Liver (tissue), 9 donors: Measurements from ENCODE around the gene DNAI1. TPM values are rescaled to one million over a fixed set of nuclear protein-coding genes. Genes with fewer than 3 reads are reported as not detected.

Experiments used
- DNase-seq: peaks from one replicate; pipeline ENCODE4 v3.0.0-alpha.2; 2017; ENCODE audit warnings: low spot score
- H3K27ac ChIP-seq, 2 donors: one replicate each; pipeline ENCODE4 v1.7.0; 2013; ENCODE audit warnings: inconsistent platforms in 2 of 2, low read length in 2 of 2, control low read depth in 1 of 2, low read depth in 1 of 2, mild to moderate bottlenecking in 1 of 2
- H3K27me3 ChIP-seq, 4 donors: one replicate each; pipeline versions ENCODE4 v1.6.1 to v1.7.0; 2013; ENCODE audit warnings: low read length in 3 of 4, inconsistent platforms in 1 of 4, mild to moderate bottlenecking in 1 of 4, moderate library complexity in 1 of 4; ENCODE audit not compliant: control insufficient read depth in 4 of 4, insufficient read depth in 4 of 4
- H3K36me3 ChIP-seq, 4 donors: one replicate each; pipeline versions ENCODE4 v1.6.1 to v1.7.0; 2013; ENCODE audit warnings: low read length in 3 of 4, mild to moderate bottlenecking in 3 of 4, low read depth in 1 of 4, moderate library complexity in 1 of 4; ENCODE audit not compliant: control insufficient read depth in 4 of 4, insufficient read depth in 3 of 4
- H3K4me1 ChIP-seq, 4 donors: one replicate each; pipeline versions ENCODE4 v1.6.1 to v1.7.0; 2013; ENCODE audit warnings: low read length in 3 of 4, mild to moderate bottlenecking in 3 of 4, moderate library complexity in 1 of 4; ENCODE audit not compliant: control insufficient read depth in 4 of 4, insufficient read depth in 4 of 4
- H3K4me3 ChIP-seq, 3 donors: one replicate each; pipeline versions ENCODE4 v1.6.1 to v1.7.0; 2013; ENCODE audit warnings: low read length in 3 of 3, control low read depth in 1 of 3, low read depth in 1 of 3, mild to moderate bottlenecking in 1 of 3
- H3K9ac ChIP-seq, 2 donors: one replicate each; pipeline ENCODE4 v1.7.0; 2013; ENCODE audit warnings: low read length in 2 of 2, mild to moderate bottlenecking in 2 of 2, moderate library complexity in 2 of 2, control low read depth in 1 of 2, low read depth in 1 of 2
- H3K9me3 ChIP-seq, 4 donors: one replicate each; pipeline versions ENCODE4 v1.6.1 to v1.7.0; 2013; ENCODE audit warnings: low read length in 3 of 4; ENCODE audit not compliant: control insufficient read depth in 4 of 4
- ATF3 ChIP-seq: IDR thresholded peaks from 2 replicates; pipeline ENCODE4 v1.6.1; 2016; ENCODE audit warnings: antibody characterized with exemption
- CTCF ChIP-seq: fragments of 150-350 bp; IDR thresholded peaks from 2 replicates; pipeline ENCODE4 v1.5.1; 2017; ENCODE audit warnings: improper control_type of control experiment, low read depth, low read length; ENCODE audit not compliant: missing input control
- EGR1 ChIP-seq, 2 donors: IDR thresholded peaks; 2 replicates each; pipeline ENCODE4 v1.6.1; 2016 to 2018; ENCODE audit warnings: antibody characterized with exemption in 2 of 2, low read depth in 2 of 2
- FOXA1 ChIP-seq: IDR thresholded peaks from 2 replicates; pipeline ENCODE4 v1.6.1; 2016; ENCODE audit warnings: antibody characterized with exemption
- FOXA2 ChIP-seq: IDR thresholded peaks from 2 replicates; pipeline ENCODE4 v1.6.1; 2016; ENCODE audit warnings: antibody characterized with exemption
- GABPA ChIP-seq, 2 donors: IDR thresholded peaks in 1 of 2; conservative IDR thresholded peaks in 1 of 2; 2 replicates each; pipeline ENCODE4 v1.6.1; 2016; ENCODE audit warnings: antibody characterized with exemption in 2 of 2, mild to moderate bottlenecking in 1 of 2, moderate library complexity in 1 of 2
- HNF4A ChIP-seq, 2 donors: conservative IDR thresholded peaks; 2 replicates each; pipeline ENCODE4 v1.6.1; 2016; ENCODE audit warnings: antibody characterized with exemption in 2 of 2, mild to moderate bottlenecking in 2 of 2
- HNF4G ChIP-seq: IDR thresholded peaks from 2 replicates; pipeline ENCODE4 v1.6.1; 2016; ENCODE audit warnings: antibody characterized with exemption
- JUND ChIP-seq, 2 donors: IDR thresholded peaks; 2 replicates each; pipeline ENCODE4 v1.6.1; 2016; ENCODE audit warnings: antibody characterized with exemption in 2 of 2
- MAX ChIP-seq: IDR thresholded peaks from 2 replicates; pipeline ENCODE4 v1.6.1; 2016; ENCODE audit warnings: antibody characterized with exemption
- NR2F2 ChIP-seq: IDR thresholded peaks from 2 replicates; pipeline ENCODE4 v1.6.1; 2016; ENCODE audit warnings: antibody characterized with exemption
- RAD21 ChIP-seq, 2 donors: IDR thresholded peaks; 2 replicates each; pipeline ENCODE4 v1.6.1; 2016; ENCODE audit warnings: antibody characterized with exemption in 2 of 2, mild to moderate bottlenecking in 2 of 2
- REST ChIP-seq: IDR thresholded peaks from 2 replicates; pipeline ENCODE4 v1.6.1; 2016; ENCODE audit warnings: antibody characterized with exemption, mild to moderate bottlenecking
- RXRA ChIP-seq, 2 donors: IDR thresholded peaks; 2 replicates each; pipeline ENCODE4 v1.6.1; 2017 to 2018; ENCODE audit warnings: antibody characterized with exemption in 2 of 2, mild to moderate bottlenecking in 1 of 2
- SP1 ChIP-seq: IDR thresholded peaks from 2 replicates; pipeline ENCODE4 v1.6.1; 2018; ENCODE audit warnings: antibody characterized with exemption, mild to moderate bottlenecking
- TAF1 ChIP-seq: conservative IDR thresholded peaks from 2 replicates; pipeline ENCODE4 v1.6.1; 2016; ENCODE audit warnings: antibody characterized with exemption, mild to moderate bottlenecking
- YY1 ChIP-seq: IDR thresholded peaks from 2 replicates; pipeline ENCODE4 v1.6.1; 2016; ENCODE audit warnings: antibody characterized with exemption, mild to moderate bottlenecking
- ZBTB33 ChIP-seq: IDR thresholded peaks from 2 replicates; pipeline ENCODE4 v1.6.1; 2016; ENCODE audit warnings: antibody characterized with exemption
- WGBS: extraction: QIAGEN DNeasy Blood & Tissue Kit; methylation state at CpG from one replicate; pipeline ENCODE4 v1.1.7; 2013; 5-methylcytosine and 5-hydroxymethylcytosine counted together
- polyA plus RNA-seq, 2 donors: library from polyadenylated mRNA; stranded (reverse) in 1 of 2; unstranded in 1 of 2; fragments of 200-250 nt in 1 of 2; fragments of >200 nt in 1 of 2; fragmentation: Nextera tagmentation in 1 of 2; extraction: Ambion mirVana in 1 of 2; gene quantifications; one replicate each; pipeline versions ENCODE4 v1.2.1 to v1.2.3, GENCODE V29; 2013 to 2015
- total RNA-seq, 2 donors: library from RNA; depleted of rRNA; stranded (reverse); fragments of >200 nt; gene quantifications; one replicate each; pipeline ENCODE4 v1.2.3, GENCODE V29; 2014
- donor health status: healthy.
- donor health status: healthy.
- donor health status: healthy.
- donor health status: healthy.
- donor health status: healthy.

DNAI1 gene
- total and polyA plus RNA-seq, 4 donors = not detected

GRCh38 chr9:34540827-34541226, 82.2 kb downstream of the DNAI1 start:
- no peak overlapping the region for H3K4me3 ChIP-seq
- DNase-seq = no peak
- H3K36me3 ChIP-seq = no peaks in the 10 kb centered on the region
- H3K9me3 ChIP-seq = no peaks in the 10 kb centered on the region
- TF ChIP-seq SP1 = no peak
- no peak for TF ChIP-seq GABPA (IDR thresholded peaks at IDR 0.05 in 1 of 2, conservative IDR thresholded peaks at IDR 0.05 in 1 of 2)
- TF ChIP-seq HNF4A (conservative IDR thresholded peaks at IDR 0.05) = no peak
- no peak for TF ChIP-seq FOXA2
- no peak for TF ChIP-seq HNF4G
- TF ChIP-seq RXRA (IDR thresholded peaks at IDR 0.05) = no peak
- no peak for TF ChIP-seq ZBTB33
- no peak overlapping the region for H3K9ac ChIP-seq
- no peaks in the 10 kb centered on the region for H3K27me3 ChIP-seq
- H3K4me1 ChIP-seq = peaks cover 7 to 16% (median 11%) of the 10 kb centered on the region in 4 donors
- 80% methylated on average over 2 of the region's 2 CpGs for WGBS
- H3K27ac ChIP-seq = no peak overlapping the region

- H3K4me3 ChIP-seq = no peak overlapping the region
- no peaks in the 10 kb centered on the region for H3K9me3 ChIP-seq
- H3K27me3 ChIP-seq = no peaks in the 10 kb centered on the region
- WGBS = 87% methylated on average over 7 of the region's 7 CpGs
- no peak overlapping the region for H3K9ac ChIP-seq
- H3K36me3 ChIP-seq = no peaks in the 10 kb centered on the region
- no peak for DNase-seq
- TF ChIP-seq YY1 = no peak
- TF ChIP-seq JUND (IDR thresholded peaks at IDR 0.05) = no peak
- TF ChIP-seq FOXA1 = no peak
- TF ChIP-seq TAF1 = no peak
- TF ChIP-seq REST = no peak
- no peak for TF ChIP-seq FOXA2
- TF ChIP-seq ZBTB33 = no peak
- TF ChIP-seq CTCF = no peak
- TF ChIP-seq RXRA (IDR thresholded peaks at IDR 0.05) = no peak
- no peak for TF ChIP-seq MAX
- no peak for TF ChIP-seq EGR1 (IDR thresholded peaks at IDR 0.05; ENCODE audit: low read depth in 2 of 2)
- no peak for TF ChIP-seq HNF4A (conservative IDR thresholded peaks at IDR 0.05)
- TF ChIP-seq RAD21 (IDR thresholded peaks at IDR 0.05) = no peak
- no peak for TF ChIP-seq NR2F2
- no peak for TF ChIP-seq ATF3
- no peak for TF ChIP-seq HNF4G
- no peak for TF ChIP-seq SP1
- no peak for TF ChIP-seq GABPA (IDR thresholded peaks at IDR 0.05 in 1 of 2, conservative IDR thresholded peaks at IDR 0.05 in 1 of 2)
- no peak overlapping the region for H3K27ac ChIP-seq
- H3K4me1 ChIP-seq = peaks cover 7 to 17% (median 11%) of the 10 kb centered on the region in 4 donors
Observed at GRCh38 chr9:34541540-34541939, 82.9 kb downstream of the DNAI1 start.
